ENCODE measurements around the gene SPON2. TPM values are rescaled to one million over a fixed set of nuclear protein-coding genes. Genes with fewer than 3 reads are reported as not detected.
"Not testable (repeated sequence)": the region's sequence is repeated elsewhere in the genome, so short reads cannot be mapped to it uniquely, and the experiment has no call there.

Gene SPON2
- total and polyA plus RNA-seq, 2 donors from 2014 or later, result 16.7 to 116 TPM

- intact Hi-C loops (cut with DNase I), result no loop called here
- FAIRE-seq, result no peak
Observed at GRCh38 chr4:1126506-1126905, 45.9 kb downstream of the SPON2 start.

GRCh38 chr4:1125466-1125865 is 46.9 kb downstream of the SPON2 start:
- H3K27me3 ChIP-seq (ENCODE audit: control insufficient read depth, insufficient read depth, low read length); H3K36me3 ChIP-seq (ENCODE audit: control insufficient read depth in 2 of 3, insufficient read depth in 3 of 3, low read length in 3 of 3); DNase-seq; H3K4me1 ChIP-seq (ENCODE audit: control insufficient read depth in 2 of 3, insufficient read depth in 2 of 3, low read depth in 1 of 3, low read length in 3 of 3); FAIRE-seq; H3K4me3 ChIP-seq (ENCODE audit: low read length in 3 of 3); H3K27ac ChIP-seq (ENCODE audit: low read depth in 2 of 2, low read length in 2 of 2); intact Hi-C loops (cut with DNase I); H3K9me3 ChIP-seq (ENCODE audit: control insufficient read depth in 2 of 3, insufficient read depth in 1 of 3, low read length in 3 of 3); H3K9ac ChIP-seq (ENCODE audit: low read length in 3 of 3): not testable (repeated sequence)

More at GRCh38 chr4:1126506-1126905, 45.9 kb downstream of the SPON2 start:
- no peak overlapping the region for H3K27ac ChIP-seq (ENCODE audit: low read depth in 2 of 2, low read length in 2 of 2)
- no peak for DNase-seq
- H3K9me3 ChIP-seq (ENCODE audit: control insufficient read depth in 2 of 3, insufficient read depth in 1 of 3, low read length in 3 of 3), result no peaks in the 10 kb centered on the region
- peaks cover 0 to 4% (median 0%) of the 10 kb centered on the region in 3 donors for H3K4me1 ChIP-seq (ENCODE audit: control insufficient read depth in 2 of 3, insufficient read depth in 2 of 3, low read depth in 1 of 3, low read length in 3 of 3)
- no peak overlapping the region for H3K9ac ChIP-seq (ENCODE audit: low read length in 3 of 3)
- H3K27me3 ChIP-seq (ENCODE audit: control insufficient read depth, insufficient read depth, low read length), result no peaks in the 10 kb centered on the region
- H3K36me3 ChIP-seq (ENCODE audit: control insufficient read depth in 2 of 3, insufficient read depth in 3 of 3, low read length in 3 of 3), result no peaks in the 10 kb centered on the region
- no peak overlapping the region for H3K4me3 ChIP-seq (ENCODE audit: low read length in 3 of 3)
- TF ChIP-seq CTCF (IDR thresholded peaks at IDR 0.05; ENCODE audit: borderline replicate concordance, extremely low read depth, insufficient read depth), result no peak

- Histone ChIP-seq H3K4me1 (ENCODE audit: control insufficient read depth in 2 of 3, insufficient read depth in 2 of 3, low read depth in 1 of 3, low read length in 3 of 3) (no peaks in the 10 kb centered on the region), H3K27me3 (ENCODE audit: control insufficient read depth, insufficient read depth, low read length) (no peaks in the 10 kb centered on the region), H3K36me3 (ENCODE audit: control insufficient read depth in 2 of 3, insufficient read depth in 3 of 3, low read length in 3 of 3) (no peaks in the 10 kb centered on the region), H3K4me3 (ENCODE audit: low read length in 3 of 3) (no peak overlapping the region), H3K27ac (ENCODE audit: low read depth in 2 of 2, low read length in 2 of 2) (no peak overlapping the region), H3K9ac (ENCODE audit: low read length in 3 of 3) (no peak overlapping the region), H3K9me3 (ENCODE audit: control insufficient read depth in 2 of 3, insufficient read depth in 1 of 3, low read length in 3 of 3) (no peaks in the 10 kb centered on the region)
- FAIRE-seq, result no peak
- intact Hi-C loops (cut with DNase I), result no loop called here
- no peak for TF ChIP-seq CTCF (IDR thresholded peaks at IDR 0.05; ENCODE audit: borderline replicate concordance, extremely low read depth, insufficient read depth)
- no peak for DNase-seq
Observed at GRCh38 chr4:1124818-1125217, 47.6 kb downstream of the SPON2 start.

GRCh38 chr4:1122505-1122904 is 49.9 kb downstream of the SPON2 start:
- FAIRE-seq (no peak), DNase-seq (no peak)
- no peaks in the 10 kb centered on the region for H3K27me3 ChIP-seq (ENCODE audit: control insufficient read depth, insufficient read depth, low read length)
- no peaks in the 10 kb centered on the region for H3K36me3 ChIP-seq (ENCODE audit: control insufficient read depth in 2 of 3, insufficient read depth in 3 of 3, low read length in 3 of 3)
- H3K9ac ChIP-seq (ENCODE audit: low read length in 3 of 3), result no peak overlapping the region
- no peak overlapping the region for H3K4me3 ChIP-seq (ENCODE audit: low read length in 3 of 3)
- TF ChIP-seq CTCF (IDR thresholded peaks at IDR 0.05; ENCODE audit: borderline replicate concordance, extremely low read depth, insufficient read depth), result no peak
- H3K4me1 ChIP-seq (ENCODE audit: control insufficient read depth in 2 of 3, insufficient read depth in 2 of 3, low read depth in 1 of 3, low read length in 3 of 3), result no peaks in the 10 kb centered on the region
- H3K9me3 ChIP-seq (ENCODE audit: control insufficient read depth in 2 of 3, insufficient read depth in 1 of 3, low read length in 3 of 3), result no peaks in the 10 kb centered on the region
- intact Hi-C loops (cut with DNase I), result no loop called here
- H3K27ac ChIP-seq (ENCODE audit: low read depth in 2 of 2, low read length in 2 of 2), result no peak overlapping the region

Other genes with a start within 250 kb of the SPON2 start
- 124 TPM for gene GAK, start 240.3 kb downstream of the SPON2 start, total RNA-seq
- gene GAK, start 240.3 kb downstream of the SPON2 start, polyA plus RNA-seq (ENCODE audit: insufficient read depth, low read depth, low replicate concordance), result 92.0 TPM
- 31.1 TPM for gene TMEM175, start 240.1 kb downstream of the SPON2 start, total RNA-seq
- 26.0 TPM for gene TMEM175, start 240.1 kb downstream of the SPON2 start, polyA plus RNA-seq (ENCODE audit: insufficient read depth, low read depth, low replicate concordance)
- gene DGKQ, start 199.0 kb downstream of the SPON2 start, total RNA-seq, result 13.7 TPM
- gene DGKQ, start 199.0 kb downstream of the SPON2 start, polyA plus RNA-seq (ENCODE audit: insufficient read depth, low read depth, low replicate concordance), result 3.5 TPM
- gene IDUA, start 185.5 kb downstream of the SPON2 start, total RNA-seq, result 58.5 TPM
- gene IDUA, start 185.5 kb downstream of the SPON2 start, polyA plus RNA-seq (ENCODE audit: insufficient read depth, low read depth, low replicate concordance), result 11.9 TPM
- 2.9 TPM for gene SLC26A1, start 179.2 kb downstream of the SPON2 start, total RNA-seq
- 10.2 TPM for gene SLC26A1, start 179.2 kb downstream of the SPON2 start, polyA plus RNA-seq (ENCODE audit: insufficient read depth, low read depth, low replicate concordance)
- 25.5 TPM for gene FGFRL1, start 161.0 kb downstream of the SPON2 start, total RNA-seq
- gene FGFRL1, start 161.0 kb downstream of the SPON2 start, polyA plus RNA-seq (ENCODE audit: insufficient read depth, low read depth, low replicate concordance), result 22.0 TPM
- 5.3 TPM for gene RNF212, start 59.0 kb downstream of the SPON2 start, total RNA-seq
- 20.8 TPM for gene RNF212, start 59.0 kb downstream of the SPON2 start, polyA plus RNA-seq (ENCODE audit: insufficient read depth, low read depth, low replicate concordance)
- gene CTBP1, start 76.5 kb upstream of the SPON2 start, total RNA-seq, result 170 TPM
- 96.1 TPM for gene CTBP1, start 76.5 kb upstream of the SPON2 start, polyA plus RNA-seq (ENCODE audit: insufficient read depth, low read depth, low replicate concordance)
- 75.2 TPM for gene MAEA, start 117.3 kb upstream of the SPON2 start, total RNA-seq
- 65.0 TPM for gene MAEA, start 117.3 kb upstream of the SPON2 start, polyA plus RNA-seq (ENCODE audit: insufficient read depth, low read depth, low replicate concordance)
- gene UVSSA, start 174.6 kb upstream of the SPON2 start, total RNA-seq, result 32.5 TPM
- gene UVSSA, start 174.6 kb upstream of the SPON2 start, polyA plus RNA-seq (ENCODE audit: insufficient read depth, low read depth, low replicate concordance), result 5.2 TPM
- not detected for gene NKX1-1, start 233.9 kb upstream of the SPON2 start, total RNA-seq
- not detected for gene NKX1-1, start 233.9 kb upstream of the SPON2 start, polyA plus RNA-seq (ENCODE audit: insufficient read depth, low read depth, low replicate concordance)

Data from kidney (tissue), 14 donors.